ENCODE measurements around the gene TDRD5.

TDRD5 gene, protein sequence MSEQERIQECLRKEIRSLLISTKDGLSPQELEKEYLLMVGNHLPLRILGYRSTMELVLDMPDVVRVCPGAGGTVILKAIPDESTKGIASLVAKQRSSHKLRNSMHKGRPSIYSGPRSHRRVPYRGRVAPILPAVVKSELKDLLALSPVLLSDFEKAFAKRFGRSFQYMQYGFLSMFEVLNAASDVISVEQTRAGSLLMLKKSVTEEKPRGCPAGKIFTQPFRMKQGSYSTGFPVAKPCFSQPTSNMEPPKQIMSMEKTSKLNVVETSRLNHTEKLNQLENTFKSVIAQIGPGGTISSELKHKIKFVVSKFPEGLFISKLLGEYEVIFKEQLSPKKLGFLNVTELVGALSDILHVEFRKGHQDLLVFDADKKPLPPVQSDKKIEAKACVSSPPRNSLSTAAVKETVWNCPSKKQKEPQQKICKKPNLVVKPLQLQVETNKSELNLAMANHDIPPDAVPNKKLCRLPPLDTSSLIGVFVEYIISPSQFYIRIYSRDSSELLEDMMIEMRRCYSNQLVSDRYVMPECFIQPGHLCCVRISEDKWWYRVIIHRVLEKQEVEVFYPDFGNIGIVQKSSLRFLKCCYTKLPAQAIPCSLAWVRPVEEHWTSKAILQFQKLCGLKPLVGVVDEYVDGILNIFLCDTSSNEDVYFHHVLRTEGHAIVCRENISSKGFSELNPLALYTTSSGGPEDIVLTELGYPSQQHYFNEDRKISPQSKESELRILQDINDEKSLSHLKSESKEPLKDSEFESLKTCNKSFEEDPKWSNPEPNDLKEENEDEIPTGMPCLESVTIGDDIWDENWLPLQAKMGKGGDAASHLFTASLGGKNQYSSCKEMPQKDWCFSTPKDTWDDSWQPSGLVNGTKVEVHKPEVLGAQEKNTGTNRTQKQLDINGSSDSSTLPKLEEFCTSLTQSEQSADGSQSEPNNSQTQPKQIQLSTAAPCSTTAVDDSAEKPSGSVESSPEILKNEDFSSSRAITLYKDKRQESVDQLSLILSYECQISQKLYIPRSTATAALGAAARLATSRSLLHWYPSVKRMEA

GRCh38 chr1:179591592-179592580, at the start of gene TDRD5:
TSS of gene TDRD5 (plus strand) at chr1:179591832. CDS start at chr1:179592616, 784 bp downstream.
- DNase-seq: no peak

DNA sequence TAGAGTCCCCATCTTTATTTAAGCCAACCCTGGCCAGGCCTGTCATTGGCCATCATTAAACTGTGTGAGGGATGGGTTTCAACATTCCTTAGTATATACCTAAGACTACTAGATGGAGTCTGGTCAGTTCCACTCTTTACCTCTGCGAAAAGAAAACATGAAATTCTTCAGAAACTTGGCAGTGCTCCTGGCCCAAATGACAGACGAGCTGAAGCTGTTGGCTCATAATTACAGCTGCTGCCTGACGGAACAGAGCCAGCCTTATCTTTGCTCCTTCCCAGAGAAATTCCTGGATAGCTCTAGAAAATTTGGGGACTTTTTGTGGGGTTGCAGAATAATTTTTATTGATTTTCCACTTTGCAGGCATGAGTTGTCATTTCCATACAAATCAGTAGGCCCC, 46.3 kb upstream of the TDRD5 start:
- DNase-seq: no peak

DNA sequence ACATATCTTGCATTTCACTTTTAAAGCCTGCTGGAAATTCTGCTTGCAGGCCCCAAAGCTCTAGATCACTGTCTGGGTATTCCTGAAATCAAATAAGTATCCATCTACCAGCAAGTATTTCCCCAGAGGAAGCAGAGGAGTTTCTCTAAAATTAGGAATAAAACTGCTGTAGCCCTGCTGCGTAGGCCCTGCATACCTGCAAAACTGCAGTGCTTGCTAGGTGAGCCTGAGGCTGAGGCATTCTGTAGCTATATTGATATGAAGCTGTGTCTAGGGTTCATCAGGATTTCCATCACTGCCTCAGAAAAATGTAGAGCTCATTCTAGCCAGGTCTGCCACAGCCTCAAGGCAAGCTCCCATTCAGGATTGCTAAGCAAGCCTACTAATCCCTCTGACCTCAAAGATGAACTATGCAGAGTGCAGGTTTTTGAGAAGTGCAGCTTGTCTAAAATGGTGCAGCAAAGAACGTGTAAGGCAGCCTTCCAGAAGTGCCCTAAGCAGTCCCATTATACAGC, 44.6 kb upstream of the TDRD5 start:
- no peak for DNase-seq

DNA sequence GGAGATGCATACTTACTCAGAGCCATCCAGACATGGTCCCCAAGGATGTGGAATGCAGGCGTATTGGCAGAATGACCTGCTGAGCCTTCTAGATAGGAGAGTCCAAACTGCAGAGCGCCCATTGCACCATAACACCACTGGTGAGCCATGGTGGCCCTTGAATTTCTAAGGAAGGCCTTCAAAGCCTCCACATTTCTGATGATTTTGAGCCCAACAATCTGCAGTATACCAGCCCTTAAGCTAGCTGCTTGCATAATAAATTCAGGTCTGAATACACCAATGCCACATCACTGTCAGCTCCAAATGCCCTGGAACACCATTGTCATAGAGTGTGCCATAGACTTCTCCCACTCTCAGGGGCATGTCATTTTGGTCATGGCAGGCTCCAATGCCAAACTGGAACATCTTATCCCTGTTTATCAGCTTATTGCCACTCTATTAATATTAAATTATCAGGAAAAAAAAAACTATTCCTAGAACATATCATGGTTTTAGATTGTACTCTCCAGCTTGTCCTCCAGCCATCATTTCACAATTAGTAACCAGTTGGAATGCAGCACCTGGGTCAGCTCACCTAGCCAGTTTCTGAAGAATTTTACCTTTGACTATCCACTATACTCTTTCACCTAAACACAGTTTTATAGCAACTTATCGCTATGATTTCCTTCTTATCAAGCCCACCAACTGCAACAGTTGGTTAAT, 42.8 kb upstream of the TDRD5 start:
- DNase-seq: no peak

DNA sequence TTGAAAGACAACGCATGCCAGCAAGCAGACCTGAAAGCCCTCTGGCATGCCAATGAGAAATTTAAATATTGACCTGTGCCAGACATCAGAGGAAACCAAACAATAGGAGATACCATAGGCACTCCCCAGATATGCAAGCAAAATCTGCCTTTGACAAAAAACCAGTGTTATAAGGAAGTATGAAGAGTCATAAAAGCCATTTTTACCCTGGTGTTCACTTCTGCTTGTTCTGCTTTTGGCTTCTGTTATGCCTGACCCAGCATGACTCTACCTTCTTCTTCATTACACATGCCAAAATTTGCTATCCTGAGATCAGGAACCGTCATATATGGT, 42.3 kb upstream of the TDRD5 start:
- DNase-seq: no peak

DNA sequence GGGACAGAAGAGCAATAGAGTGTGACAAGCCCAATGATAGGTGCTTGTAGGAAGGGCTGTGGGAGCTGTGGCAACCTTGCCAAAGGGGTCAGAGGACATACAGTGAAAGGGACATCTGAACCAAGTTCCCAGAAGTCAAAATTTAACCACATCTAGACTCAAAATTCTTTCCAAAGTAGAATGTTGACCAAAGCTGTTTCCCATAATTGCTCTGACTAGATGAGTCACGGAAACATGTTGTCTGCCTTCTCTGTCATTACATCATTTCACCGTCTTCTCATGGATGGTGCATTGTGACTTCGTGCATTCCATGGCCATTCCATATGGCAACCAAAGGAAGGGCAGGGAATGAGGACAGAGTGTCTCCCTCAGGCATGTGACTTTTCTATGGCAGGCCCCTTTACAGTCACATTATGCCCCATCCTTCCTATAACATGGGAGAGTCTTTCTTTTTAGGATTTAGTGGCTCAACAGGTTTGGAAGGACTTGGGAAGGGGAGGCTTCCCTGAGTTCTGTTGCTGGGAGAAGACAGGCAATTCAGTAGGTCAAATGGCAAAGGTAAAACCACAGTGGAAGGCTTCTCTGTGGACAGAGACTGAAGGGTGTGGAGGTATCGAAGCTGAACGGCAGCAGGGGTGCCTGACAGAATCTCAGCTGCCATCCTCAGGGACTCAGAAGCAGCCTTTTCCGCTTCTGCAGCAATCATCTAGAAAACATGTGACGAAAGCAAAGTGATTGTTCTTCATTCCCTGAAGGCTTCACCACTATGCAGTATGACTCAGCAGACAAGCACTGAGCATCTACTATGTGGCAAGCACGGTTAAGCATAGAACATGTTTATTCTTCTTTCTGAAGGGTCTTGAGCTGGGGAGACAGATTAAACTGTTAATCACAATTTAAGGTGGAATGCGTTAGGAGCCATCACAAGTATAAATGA, 40.6 kb upstream of the TDRD5 start:
- no peak for DNase-seq

GRCh38 chr1:179554427-179554826, 37.2 kb upstream of the TDRD5 start:
- DNase-seq: no peak

GRCh38 chr1:179558078-179558477, 33.6 kb upstream of the TDRD5 start:
- DNase-seq: no peak

- no peak for DNase-seq
These were observed 15.9 kb upstream of the TDRD5 start, which contains the start of gene NPHS2 for GRCh38 chr1:179575497-179576314. TSS of gene NPHS2 (minus strand) at chr1:179575948. CDS start at chr1:179575864, 84 bp downstream.

DNA sequence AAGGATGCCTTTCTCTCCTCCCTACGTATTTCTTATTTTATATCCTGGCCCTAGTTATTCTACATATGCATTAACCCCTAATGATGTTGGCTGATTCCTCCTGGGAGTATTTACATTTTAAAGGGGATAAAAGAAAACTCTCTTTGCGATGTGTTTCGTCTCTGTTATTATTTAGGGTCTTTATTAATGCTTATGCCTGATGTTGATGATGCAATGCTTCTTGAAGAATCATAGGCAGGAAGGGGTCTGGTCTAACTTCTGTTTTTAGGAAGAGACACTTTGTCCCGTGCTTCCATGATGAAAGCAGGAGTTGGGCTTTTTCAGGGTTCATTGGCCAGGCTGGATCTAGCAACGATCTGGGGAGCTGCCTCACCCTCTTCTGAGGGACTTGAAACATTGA, 15.1 kb upstream of the TDRD5 start:
- DNase-seq: no peak

DNA sequence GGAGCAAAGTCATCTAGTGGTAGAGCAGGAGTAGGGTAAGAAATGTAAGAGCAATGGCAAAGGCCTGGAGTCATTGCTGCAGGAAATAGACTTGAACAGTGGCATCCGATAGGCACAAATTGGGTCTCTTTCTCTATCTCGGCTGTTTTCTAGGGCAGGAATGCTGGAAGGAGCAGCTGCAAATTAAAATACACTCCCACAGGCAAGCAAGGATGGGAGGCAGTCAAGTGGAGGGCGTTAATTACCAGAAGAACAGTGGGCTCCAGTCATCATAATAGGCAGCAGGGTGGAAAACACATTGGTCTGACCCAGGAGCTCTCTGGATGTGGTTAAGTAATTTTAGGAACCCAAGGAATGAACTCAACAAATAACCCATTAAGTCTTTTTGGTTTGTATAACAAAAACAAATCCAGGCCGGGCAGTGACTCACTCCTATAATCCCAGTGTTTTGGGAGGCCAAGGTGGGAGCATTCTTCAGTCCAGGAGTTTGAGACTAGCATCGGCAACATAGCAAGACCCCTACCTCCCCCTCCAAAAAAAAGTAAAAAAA, 7.8 kb upstream of the TDRD5 start:
- DNase-seq: no peak

- DNase-seq: no peak
These were observed 5.4 kb upstream of the TDRD5 start for GRCh38 chr1:179586107-179586823.

DNA sequence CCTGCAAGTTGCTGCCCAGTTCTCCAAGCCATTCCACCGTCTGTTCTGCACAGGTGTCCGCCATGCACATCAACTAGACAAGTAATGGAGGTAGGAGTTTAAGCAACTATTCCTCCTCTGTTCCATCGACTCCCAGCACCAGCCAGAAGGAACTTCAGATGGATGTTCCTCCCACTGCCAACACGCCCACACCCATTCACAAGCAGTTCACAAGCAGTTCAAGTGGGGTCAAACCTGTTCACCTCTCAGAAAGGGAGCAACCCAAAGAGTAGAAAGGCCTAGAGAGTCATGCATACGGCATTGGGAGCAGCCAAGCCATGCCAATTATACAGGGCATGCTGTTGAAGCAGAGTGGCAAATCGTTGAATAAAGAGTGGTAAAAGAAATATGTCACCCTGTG, 4.3 kb upstream of the TDRD5 start:
- no peak for DNase-seq

- no peak for DNase-seq
These were observed 3.1 kb upstream of the TDRD5 start for GRCh38 chr1:179588425-179589024.

- DNase-seq: no peak
These were observed 2.1 kb upstream of the TDRD5 start for GRCh38 chr1:179589509-179589908.

DNA sequence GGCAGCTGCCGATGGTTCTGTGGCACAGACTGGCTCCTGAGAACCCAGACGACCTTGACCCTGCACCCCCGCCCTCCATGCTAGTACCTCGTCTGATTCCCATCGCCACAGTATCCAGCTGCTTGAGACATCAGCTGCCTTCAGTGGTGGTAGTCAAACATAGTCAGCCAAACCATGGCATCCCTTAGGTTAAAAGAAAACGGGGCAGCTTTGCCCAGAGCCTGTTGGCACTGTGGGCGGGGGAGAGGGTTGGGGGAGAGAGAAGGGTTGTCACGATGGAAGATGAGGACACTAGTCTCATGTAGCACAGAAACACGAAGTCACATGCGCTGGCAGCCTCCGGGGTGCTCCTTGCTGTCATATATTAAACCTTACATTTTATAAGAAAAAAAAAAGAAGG, 961 bp upstream of the TDRD5 start:
- no peak for DNase-seq

GRCh38 chr1:179591253-179591591, 410 bp upstream of the TDRD5 start:
- DNase-seq: no peak

- no peak for DNase-seq
These were observed 7.0 kb downstream of the TDRD5 start for GRCh38 chr1:179598631-179599030.
